Measurements from ENCODE around the gene CNEP1R1.

GRCh38 chr16:50038756-50039529 lies 13.9 kb downstream of the CNEP1R1 start:
- TF ChIP-seq CTCF (IDR thresholded peaks at IDR 0.05) = no peak
- no peak for TF ChIP-seq POLR2A (IDR thresholded peaks at IDR 0.05)
